Effector memory CD4-positive, alpha-beta T cell (primary cell): ENCODE results near the gene TMEM94.

Experiments
- DNase-seq, 3 donors: peaks; one replicate each; pipeline ENCODE4 v3.0.0-alpha.2; 2020
- H3K27ac ChIP-seq: 2 replicates; pipeline ENCODE4 v1.7.0; 2013; ENCODE audit warnings: mild to moderate bottlenecking, low read length, moderate library complexity; ENCODE audit not compliant: insufficient read depth, poor library complexity, severe bottlenecking
- H3K27me3 ChIP-seq: replicated peaks from 2 replicates; pipeline ENCODE4 v1.7.0; 2013; ENCODE audit warnings: mild to moderate bottlenecking, low read length; ENCODE audit not compliant: insufficient read depth, control insufficient read depth, poor library complexity, severe bottlenecking
- H3K36me3 ChIP-seq: 2 replicates; pipeline ENCODE4 v1.7.0; 2013; ENCODE audit warnings: mild to moderate bottlenecking, low read length, moderate library complexity; ENCODE audit not compliant: control insufficient read depth, insufficient read depth
- H3K4me1 ChIP-seq: 2 replicates; pipeline ENCODE4 v1.7.0; 2013; ENCODE audit warnings: low read length, mild to moderate bottlenecking; ENCODE audit not compliant: control insufficient read depth, insufficient read depth, poor library complexity, severe bottlenecking
- H3K4me3 ChIP-seq: 2 replicates; pipeline ENCODE4 v1.7.0; 2013; ENCODE audit warnings: low read length, low read depth, mild to moderate bottlenecking; ENCODE audit not compliant: insufficient read depth, poor library complexity, severe bottlenecking
- H3K9me3 ChIP-seq: 2 replicates; pipeline ENCODE4 v1.7.0; 2013; ENCODE audit warnings: mild to moderate bottlenecking, low read length, moderate library complexity; ENCODE audit not compliant: control insufficient read depth

TMEM94 gene

DNA sequence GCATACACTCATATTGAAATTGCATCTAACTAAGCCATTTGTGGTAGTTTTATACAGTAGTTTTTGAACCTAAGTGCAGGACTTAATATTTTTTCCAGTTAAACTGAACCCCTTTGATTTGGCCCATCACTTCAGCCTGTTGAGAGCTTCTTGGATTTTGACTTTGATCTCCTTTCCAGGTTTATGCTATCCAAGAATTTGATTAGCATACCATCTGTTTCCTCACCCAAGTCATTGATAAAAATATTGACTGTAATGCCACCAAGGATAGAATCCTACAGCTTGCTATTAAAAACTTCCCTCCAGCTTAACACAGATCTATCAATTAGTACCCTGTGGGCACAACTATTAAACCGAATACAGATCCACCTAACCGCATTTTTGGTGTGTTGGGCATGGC lies 7.2 kb downstream of the TMEM94 start:
- Histone ChIP-seq H3K27me3 (no peaks in the 10 kb centered on the region), H3K4me1 (no peaks in the 10 kb centered on the region), H3K9me3 (no peaks in the 10 kb centered on the region), H3K27ac (no peak overlapping the region), H3K36me3 (no peaks in the 10 kb centered on the region), H3K4me3 (no peak overlapping the region)
- DNase-seq: no peak

- Histone ChIP-seq H3K9me3 (no peaks in the 10 kb centered on the region), H3K36me3 (no peaks in the 10 kb centered on the region), H3K27me3 (no peaks in the 10 kb centered on the region), H3K27ac (no peak overlapping the region), H3K4me3 (no peak overlapping the region), H3K4me1 (no peaks in the 10 kb centered on the region)
- DNase-seq: no peak
Observed at GRCh38 chr17:75465039-75465438, 8.6 kb downstream of the TMEM94 start.

DNA sequence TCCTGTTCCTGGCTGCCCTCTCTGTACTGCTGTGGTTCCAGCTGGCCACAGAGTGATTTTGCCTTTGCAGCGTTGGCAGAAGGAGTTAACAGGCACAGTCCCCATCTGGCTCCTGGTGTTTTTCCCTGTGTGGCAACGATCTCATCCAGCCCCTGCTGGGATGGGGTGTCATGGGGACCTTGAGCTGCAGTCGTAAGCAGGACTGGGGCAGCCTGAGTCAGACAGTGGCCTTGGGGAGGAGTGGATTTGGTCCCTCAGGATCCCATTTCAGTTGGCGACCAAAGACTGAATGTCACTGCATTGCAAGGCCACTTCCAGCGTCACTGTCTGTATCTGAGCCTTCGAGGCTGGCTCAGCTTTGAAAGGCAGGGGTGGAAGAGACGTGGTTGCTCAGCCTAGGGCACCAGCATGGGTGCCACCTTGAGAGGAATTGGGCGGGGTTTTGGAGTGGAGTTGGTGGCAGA lies 11.9 kb downstream of the TMEM94 start:
- Histone ChIP-seq H3K4me3 (no peak overlapping the region), H3K27me3 (no peaks in the 10 kb centered on the region), H3K9me3 (no peaks in the 10 kb centered on the region), H3K36me3 (peaks cover 13% of the 10 kb centered on the region), H3K27ac (no peak overlapping the region), H3K4me1 (no peaks in the 10 kb centered on the region)
- DNase-seq: no peak

DNA sequence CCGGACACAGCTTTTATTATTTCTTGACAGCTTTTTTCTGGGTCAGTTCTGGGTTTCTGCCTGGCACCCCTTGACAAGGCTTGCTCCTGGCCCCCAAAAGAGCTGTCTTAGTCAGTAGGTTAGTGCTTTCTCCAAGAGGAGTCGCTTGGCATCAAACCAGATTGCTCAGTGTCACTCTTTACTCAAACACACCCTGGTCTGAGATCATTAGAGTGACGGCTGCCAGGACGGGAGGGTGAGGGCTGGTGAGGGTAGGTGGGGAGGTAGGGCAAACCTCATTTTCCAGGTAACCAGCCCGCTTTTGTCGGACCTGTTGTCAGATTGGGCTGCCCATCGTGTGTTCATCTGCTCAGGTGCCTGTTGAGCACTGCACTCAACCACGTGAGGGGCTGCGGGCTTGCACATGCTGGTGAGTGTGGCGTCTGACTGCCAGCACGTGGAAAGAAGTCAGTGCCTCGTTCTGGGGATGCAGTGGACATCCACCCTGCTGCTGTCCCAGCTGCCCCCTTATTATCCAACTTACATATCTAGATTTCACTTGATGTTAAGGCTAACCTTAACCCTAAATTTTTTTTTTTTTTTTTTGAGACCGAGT lies 12.4 kb downstream of the TMEM94 start:
- Histone ChIP-seq H3K27me3 (no peaks in the 10 kb centered on the region), H3K4me1 (no peaks in the 10 kb centered on the region), H3K9me3 (no peaks in the 10 kb centered on the region), H3K4me3 (no peak overlapping the region), H3K36me3 (peaks cover 13% of the 10 kb centered on the region), H3K27ac (no peak overlapping the region)
- DNase-seq: no peak

- H3K9me3 ChIP-seq: no peaks in the 10 kb centered on the region
- DNase-seq: no peak
Observed at GRCh38 chr17:75471207-75471606, 14.8 kb downstream of the TMEM94 start.

GRCh38 chr17:75472119-75472518 lies 15.7 kb downstream of the TMEM94 start:
- H3K9me3 ChIP-seq: no peaks in the 10 kb centered on the region
- DNase-seq: no peak
- H3K27ac ChIP-seq: no peak overlapping the region
- no peaks in the 10 kb centered on the region for H3K4me1 ChIP-seq
- H3K27me3 ChIP-seq: no peaks in the 10 kb centered on the region
- no peak overlapping the region for H3K4me3 ChIP-seq
- peaks cover 23% of the 10 kb centered on the region for H3K36me3 ChIP-seq

More at GRCh38 chr17:75471207-75471606, 14.8 kb downstream of the TMEM94 start:
- H3K4me1 ChIP-seq: no peaks in the 10 kb centered on the region
- H3K4me3 ChIP-seq: no peak overlapping the region
- no peaks in the 10 kb centered on the region for H3K27me3 ChIP-seq
- no peak overlapping the region for H3K27ac ChIP-seq
- peaks cover 19% of the 10 kb centered on the region for H3K36me3 ChIP-seq

DNA sequence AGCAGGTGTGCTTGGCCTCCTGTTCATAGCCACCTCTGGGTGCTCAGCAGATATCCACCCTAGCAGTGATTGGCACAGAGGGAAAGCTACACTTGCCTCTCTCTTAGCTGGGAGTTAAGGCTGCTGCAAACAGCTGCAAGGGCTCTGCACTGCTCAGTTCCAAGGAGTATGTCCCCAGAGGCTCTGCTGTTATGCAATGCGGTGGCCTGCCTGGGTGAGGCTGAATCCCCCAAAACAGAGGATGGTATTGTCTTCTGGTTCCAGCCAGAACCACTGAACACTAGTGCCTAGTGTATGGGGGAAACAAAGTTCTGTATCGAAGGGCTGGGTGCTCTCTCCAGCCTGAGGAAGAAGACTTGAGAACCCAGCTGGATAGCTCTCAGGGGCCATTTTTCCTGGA lies 16.8 kb downstream of the TMEM94 start:
- Histone ChIP-seq H3K36me3 (peaks cover 23% of the 10 kb centered on the region), H3K27me3 (no peaks in the 10 kb centered on the region), H3K27ac (no peak overlapping the region), H3K4me1 (no peaks in the 10 kb centered on the region), H3K4me3 (no peak overlapping the region), H3K9me3 (no peaks in the 10 kb centered on the region)
- DNase-seq: no peak

GRCh38 chr17:75474736-75475135 lies 18.3 kb downstream of the TMEM94 start:
- Histone ChIP-seq H3K4me1 (no peaks in the 10 kb centered on the region), H3K9me3 (no peaks in the 10 kb centered on the region), H3K4me3 (no peak overlapping the region), H3K36me3 (peaks cover 23% of the 10 kb centered on the region), H3K27me3 (no peaks in the 10 kb centered on the region), H3K27ac (no peak overlapping the region)
- DNase-seq: no peak

- Histone ChIP-seq H3K27ac (no peak overlapping the region), H3K4me3 (no peak overlapping the region), H3K4me1 (no peaks in the 10 kb centered on the region), H3K36me3 (peaks cover 23% of the 10 kb centered on the region), H3K27me3 (no peaks in the 10 kb centered on the region), H3K9me3 (no peaks in the 10 kb centered on the region)
- DNase-seq: no peak
Observed at GRCh38 chr17:75475144-75475835, 18.9 kb downstream of the TMEM94 start.

GRCh38 chr17:75475851-75476250 lies 19.4 kb downstream of the TMEM94 start:
- Histone ChIP-seq H3K27ac (no peak overlapping the region), H3K4me1 (no peaks in the 10 kb centered on the region), H3K4me3 (no peak overlapping the region), H3K27me3 (no peaks in the 10 kb centered on the region), H3K9me3 (no peaks in the 10 kb centered on the region), H3K36me3 (peaks cover 23% of the 10 kb centered on the region)
- DNase-seq: no peak
